Measurements from ENCODE around the gene LRIG1. TPM values are rescaled to one million over a fixed set of nuclear protein-coding genes. Genes with fewer than 3 reads are reported as not detected.
A peak's percentile ranks its signal among the peaks of the same experiment; 100 is the strongest.

LRIG1 gene
- total RNA-seq, 1 donor from 2014 or later: 104 TPM

GRCh38 chr3:66413151-66413751, 87.6 kb downstream of the LRIG1 start:
- intact Hi-C loops (cut with micrococcal nuclease): loop anchor here (5.0 kb wide), 1 partner anchor 84 kb away; no protein-coding TSS in a partner anchor
- ATAC-seq: no peak

GRCh38 chr3:66411961-66412887, 88.6 kb downstream of the LRIG1 start:
- ATAC-seq: no peak
- no peak for DNase-seq
- intact Hi-C loops (cut with micrococcal nuclease): loop anchor here (5.0 kb wide), 1 partner anchor 85 kb away; no protein-coding TSS in a partner anchor

More at GRCh38 chr3:66413151-66413751, 87.6 kb downstream of the LRIG1 start:
- no peak for DNase-seq

GRCh38 chr3:66411474-66411873, 89.3 kb downstream of the LRIG1 start:
- ATAC-seq (peak; percentile 63), DNase-seq (peak; percentile 58)
- intact Hi-C loops (cut with micrococcal nuclease): loop anchor here (5.0 kb wide), 1 partner anchor 86 kb away; no protein-coding TSS in a partner anchor

DNA sequence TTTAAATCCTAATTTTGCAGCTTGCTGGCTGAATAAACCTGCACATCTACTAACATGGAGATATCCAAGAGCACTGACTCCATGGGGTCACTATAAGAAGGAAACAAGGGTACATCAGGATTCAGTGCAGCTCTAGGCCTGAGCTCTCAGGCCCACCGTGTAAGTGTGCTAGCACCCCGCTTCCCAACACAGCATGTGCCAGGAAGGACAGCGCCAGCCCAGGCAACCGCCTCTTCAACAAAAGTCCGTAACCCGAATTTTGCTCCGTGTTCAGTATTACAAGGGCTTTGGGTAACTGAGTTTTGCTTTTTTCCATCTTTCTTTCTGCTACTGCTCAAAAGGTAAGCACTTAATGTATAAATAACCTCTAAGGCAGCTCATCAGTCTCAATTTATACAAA, 89.8 kb downstream of the LRIG1 start:
- ATAC-seq (no peak), DNase-seq (no peak)
- intact Hi-C loops (cut with micrococcal nuclease): loop anchor here (5.0 kb wide), 1 partner anchor 86 kb away; no protein-coding TSS in a partner anchor

- intact Hi-C loops (cut with micrococcal nuclease): loop anchor here (5.0 to 10.0 kb wide), 2 partner anchors 87 to 405 kb away; no protein-coding TSS in a partner anchor
- no peak for DNase-seq
- no peak for ATAC-seq
Observed at GRCh38 chr3:66409771-66410754, 90.8 kb downstream of the LRIG1 start.

DNA sequence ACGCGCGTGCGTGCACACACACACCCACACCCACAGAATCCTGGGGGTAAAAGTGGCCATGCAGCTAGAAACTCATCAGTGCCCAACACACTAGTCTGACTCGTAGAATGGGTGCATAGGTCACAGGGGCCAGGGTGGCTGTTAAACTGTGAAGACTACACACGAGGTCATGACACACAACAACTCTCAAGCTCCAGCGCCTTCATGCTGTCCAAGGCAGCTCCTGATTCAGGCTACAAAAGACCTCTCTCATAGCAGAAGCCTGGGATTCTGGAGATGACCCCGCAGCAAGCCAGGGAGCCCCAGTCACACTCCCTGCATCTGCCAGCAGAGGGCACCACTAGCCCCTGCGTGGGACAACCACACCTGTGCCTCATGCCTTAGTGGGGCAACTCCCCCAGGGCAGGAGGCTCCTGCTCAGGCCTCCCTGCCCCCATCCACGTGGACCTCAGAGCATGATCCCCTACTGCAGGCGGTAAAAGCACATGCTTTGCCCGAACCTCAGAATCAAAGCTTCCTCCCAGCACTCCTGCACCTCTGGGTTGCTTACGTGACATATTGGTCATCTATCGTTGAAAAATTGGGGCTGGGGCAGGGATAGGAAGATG, 93.1 kb downstream of the LRIG1 start:
- DNase-seq: peak; percentile 87
- intact Hi-C loops (cut with micrococcal nuclease): loop anchor here (10.0 kb wide), 1 partner anchor 407 kb away; no protein-coding TSS in a partner anchor
- peak; percentile 57 for ATAC-seq

- ATAC-seq: no peak
- intact Hi-C loops (cut with micrococcal nuclease): loop anchor here (10.0 kb wide), 1 partner anchor 408 kb away; no protein-coding TSS in a partner anchor
- no peak for DNase-seq
Observed at GRCh38 chr3:66406831-66407610, 93.8 kb downstream of the LRIG1 start.

DNA sequence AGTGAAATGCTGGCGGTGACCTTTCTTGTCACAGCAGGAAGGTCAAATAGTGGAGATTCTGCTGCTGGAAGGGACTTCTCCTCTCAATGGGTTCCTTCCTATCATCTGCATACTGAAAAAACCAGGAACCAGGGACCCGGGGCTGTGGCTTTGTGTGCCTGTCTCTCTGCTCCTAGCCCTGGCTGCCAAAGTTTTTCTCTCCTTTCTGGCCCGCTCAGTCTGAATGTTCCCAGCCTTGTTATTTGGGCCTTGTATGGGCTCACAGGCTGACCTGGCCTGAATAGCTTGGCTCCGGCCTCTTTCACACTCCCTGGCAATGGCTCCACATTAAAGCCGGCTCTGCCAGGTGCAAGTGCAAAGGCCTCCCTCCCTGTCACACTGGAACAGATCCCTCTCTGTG, 94.7 kb downstream of the LRIG1 start:
- ATAC-seq: peak; percentile 65
- DNase-seq: peak; percentile 57
- intact Hi-C loops (cut with micrococcal nuclease): loop anchor here (10.0 kb wide), 1 partner anchor 409 kb away; no protein-coding TSS in a partner anchor

- no peak for DNase-seq
- peak; percentile 24 for ATAC-seq
- intact Hi-C loops (cut with micrococcal nuclease): loop anchor here (10.0 kb wide), 1 partner anchor 409 kb away; no protein-coding TSS in a partner anchor
Observed at GRCh38 chr3:66405701-66406091, 95.1 kb downstream of the LRIG1 start.

DNA sequence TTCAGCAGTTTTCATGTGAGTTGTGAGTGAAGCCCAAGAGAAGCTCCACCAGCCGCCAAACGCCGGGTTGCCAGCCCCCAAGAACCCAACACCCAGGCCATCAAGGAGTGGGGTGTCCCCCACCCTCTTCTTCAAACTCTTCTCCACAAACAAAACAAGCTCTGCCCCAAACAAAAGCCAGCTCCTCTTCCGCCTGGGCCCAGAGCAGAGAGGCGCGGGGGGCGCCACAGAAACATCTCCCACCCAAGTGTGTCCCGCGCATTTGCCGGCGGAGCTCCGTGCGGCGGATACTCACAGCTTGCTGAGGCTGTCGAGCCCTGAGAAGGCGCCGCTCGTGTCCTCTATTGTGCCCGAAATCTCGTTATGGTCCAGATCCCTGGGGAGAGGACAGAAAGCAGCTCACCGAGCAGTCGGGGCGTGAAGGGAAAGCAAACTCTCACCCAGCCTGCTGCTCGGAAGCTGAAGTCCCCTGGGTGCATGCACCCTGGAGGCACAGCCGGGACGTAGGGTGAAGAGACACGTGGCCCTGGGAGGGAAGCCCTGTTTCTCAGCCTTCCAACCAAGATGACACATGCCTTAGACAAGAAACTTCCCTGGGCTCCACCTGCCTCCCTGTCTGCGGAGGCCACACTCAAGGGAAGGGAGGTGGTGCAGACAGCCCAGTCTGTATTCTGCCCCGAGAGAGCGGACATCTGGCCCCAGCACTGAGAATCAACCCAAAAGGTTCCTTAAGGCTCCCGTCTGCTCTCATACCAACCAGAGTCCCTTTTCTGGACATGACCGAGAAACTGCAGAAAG, 95.7 kb downstream of the LRIG1 start:
- DNase-seq: no peak
- intact Hi-C loops (cut with micrococcal nuclease): loop anchor here (10.0 kb wide), 1 partner anchor 410 kb away; no protein-coding TSS in a partner anchor
- ATAC-seq: no peak

- DNase-seq (no peak), ATAC-seq (no peak)
- intact Hi-C loops (cut with micrococcal nuclease): loop anchor here (10.0 kb wide), 1 partner anchor 411 kb away; no protein-coding TSS in a partner anchor
Observed at GRCh38 chr3:66404197-66404596, 96.6 kb downstream of the LRIG1 start.

DNA sequence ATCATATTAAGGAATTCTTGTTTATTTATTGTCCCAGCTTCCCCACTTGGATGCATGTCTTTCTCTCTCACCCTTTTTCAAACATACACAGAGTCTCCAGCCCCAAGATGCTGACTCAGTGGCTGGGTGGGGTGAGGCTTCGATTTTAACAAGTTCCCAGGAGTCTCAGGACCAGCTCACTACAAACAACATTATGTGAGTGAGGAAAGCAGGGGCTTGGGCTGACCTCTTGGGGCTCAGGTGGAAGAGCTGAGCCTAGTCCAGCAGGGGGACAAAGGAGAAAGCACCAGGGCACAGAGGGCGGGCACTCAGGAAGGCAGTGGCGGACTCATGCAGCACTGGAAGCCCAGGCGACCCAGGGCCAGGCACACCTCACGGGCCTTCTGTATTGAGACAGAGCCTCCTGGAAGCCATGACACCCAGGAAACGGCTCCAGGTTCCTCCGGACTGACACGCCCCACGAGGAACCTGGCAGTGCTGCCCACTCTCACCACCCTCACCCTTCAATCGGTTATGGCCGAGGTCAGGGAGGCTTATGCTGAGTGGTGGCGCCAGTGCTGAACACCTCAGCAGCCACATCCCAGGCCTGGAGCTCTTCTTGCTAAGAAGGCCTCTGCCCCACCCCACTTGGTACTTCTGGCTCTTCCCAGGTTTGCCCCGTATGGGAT, 97.4 kb downstream of the LRIG1 start:
- intact Hi-C loops (cut with micrococcal nuclease): loop anchor here (10.0 kb wide), 1 partner anchor 411 kb away; no protein-coding TSS in a partner anchor
- DNase-seq (no peak), ATAC-seq (no peak)

DNA sequence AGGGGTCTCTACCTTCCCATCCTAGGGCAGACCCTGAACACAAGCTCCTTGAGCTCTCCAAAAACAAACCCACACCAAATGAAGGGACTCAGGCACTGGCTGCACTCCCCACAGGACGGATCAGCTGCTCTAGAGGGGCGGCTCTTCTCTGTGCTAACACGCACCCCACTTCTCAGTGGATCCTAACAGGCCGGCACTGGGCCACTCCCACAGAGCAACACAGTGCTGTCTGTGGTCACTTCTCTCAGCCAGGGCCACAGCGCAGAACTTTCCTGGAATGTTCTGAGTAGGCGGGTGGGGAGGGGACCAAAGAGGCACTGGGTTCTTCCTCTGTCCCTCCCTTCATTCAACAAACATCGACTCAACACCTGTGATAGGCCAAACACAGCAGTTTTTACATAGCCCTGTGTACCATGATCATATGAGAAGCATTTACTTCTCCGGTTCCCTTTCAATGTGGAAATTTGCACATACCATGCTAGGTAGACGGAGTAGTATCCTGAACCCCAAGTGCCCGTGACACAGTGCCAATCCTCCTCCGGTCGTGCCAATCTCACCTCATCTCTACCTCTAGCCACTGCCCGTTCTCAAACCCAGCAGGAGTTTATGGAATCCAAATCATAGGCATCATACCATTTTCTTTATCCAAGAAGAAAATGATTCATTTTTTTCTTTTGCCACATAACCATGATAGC, 98.1 kb downstream of the LRIG1 start:
- intact Hi-C loops (cut with micrococcal nuclease): loop anchor here (10.0 kb wide), 1 partner anchor 412 kb away; no protein-coding TSS in a partner anchor
- no peak for DNase-seq
- no peak for ATAC-seq

GRCh38 chr3:66401675-66402491, 98.9 kb downstream of the LRIG1 start:
- intact Hi-C loops (cut with micrococcal nuclease): loop anchor here (10.0 kb wide), 1 partner anchor 413 kb away; no protein-coding TSS in a partner anchor
- ATAC-seq: peak; percentile 32
- no peak for DNase-seq
